Measurements from ENCODE around the gene HIPK3.
A peak's percentile ranks its signal among the peaks of the same experiment; 100 is the strongest.
"Not testable (repeated sequence)": the region's sequence is repeated elsewhere in the genome, so short reads cannot be mapped to it uniquely, and the experiment has no call there.

Gene HIPK3

GRCh38 chr11:33237039-33237597 lies 20.1 kb upstream of the HIPK3 start:
- no peak for TF ChIP-seq CTCF (IDR thresholded peaks at IDR 0.05; ENCODE audit: low read depth, low read length)
- H3K4me1 ChIP-seq = no peaks in the 10 kb centered on the region
- DNase-seq = no peak

GRCh38 chr11:33242575-33242974 lies 14.6 kb upstream of the HIPK3 start:
- Histone ChIP-seq H3K4me3 (ENCODE audit: low read depth, low read length) (no peak overlapping the region), H3K4me1 (no peaks in the 10 kb centered on the region), H3K9me3 (no peaks in the 10 kb centered on the region), H3K27me3 (no peaks in the 10 kb centered on the region), H3K36me3 (no peaks in the 10 kb centered on the region)
- no peak for DNase-seq
- TF ChIP-seq CTCF (IDR thresholded peaks at IDR 0.05; ENCODE audit: low read depth, low read length) = no peak

More at GRCh38 chr11:33237039-33237597, 20.1 kb upstream of the HIPK3 start:
- Histone ChIP-seq H3K36me3 (no peaks in the 10 kb centered on the region), H3K9me3 (no peaks in the 10 kb centered on the region), H3K4me3 (ENCODE audit: low read depth, low read length) (no peak overlapping the region), H3K27me3 (no peaks in the 10 kb centered on the region)

- H3K36me3 ChIP-seq; H3K4me1 ChIP-seq; H3K27me3 ChIP-seq; DNase-seq; H3K4me3 ChIP-seq (ENCODE audit: low read depth, low read length); H3K9me3 ChIP-seq: not testable (repeated sequence)
Measured at GRCh38 chr11:33243654-33244053, 13.5 kb upstream of the HIPK3 start.

- no peaks in the 10 kb centered on the region for H3K27me3 ChIP-seq
- H3K4me1 ChIP-seq = no peaks in the 10 kb centered on the region
- H3K36me3 ChIP-seq = no peaks in the 10 kb centered on the region
- H3K4me3 ChIP-seq (ENCODE audit: low read depth, low read length) = no peak overlapping the region
- H3K9me3 ChIP-seq = no peaks in the 10 kb centered on the region
- no peak for TF ChIP-seq CTCF (IDR thresholded peaks at IDR 0.05; ENCODE audit: low read depth, low read length)
- DNase-seq = no peak
Measured at GRCh38 chr11:33248416-33248971, 8.7 kb upstream of the HIPK3 start.

- no peaks in the 10 kb centered on the region for H3K27me3 ChIP-seq
- TF ChIP-seq CTCF (IDR thresholded peaks at IDR 0.05; ENCODE audit: low read depth, low read length) = no peak
- H3K9me3 ChIP-seq = no peaks in the 10 kb centered on the region
- no peaks in the 10 kb centered on the region for H3K36me3 ChIP-seq
- H3K4me1 ChIP-seq = no peaks in the 10 kb centered on the region; the same call in 1 of the 2 replicates
- H3K4me3 ChIP-seq (ENCODE audit: low read depth, low read length) = peak overlapping the region; percentile 69
- no peak for DNase-seq
Measured at GRCh38 chr11:33256031-33256812, 959 bp upstream of the HIPK3 start.

GRCh38 chr11:33256813-33257159 lies 395 bp upstream of the HIPK3 start:
- Histone ChIP-seq H3K36me3 (no peaks in the 10 kb centered on the region), H3K27me3 (no peaks in the 10 kb centered on the region), H3K4me1 (no peaks in the 10 kb centered on the region; the same call in 1 of the 2 replicates), H3K4me3 (ENCODE audit: low read depth, low read length) (peak overlapping the region; percentile 69), H3K9me3 (no peaks in the 10 kb centered on the region)
- DNase-seq = no peak
- TF ChIP-seq CTCF (IDR thresholded peaks at IDR 0.05; ENCODE audit: low read depth, low read length) = no peak

Data from BE2C (cell line).